Ovary (tissue), 10 donors: ENCODE data around the gene SH2D1A. TPM values are rescaled to one million over a fixed set of nuclear protein-coding genes. Genes with fewer than 3 reads are reported as not detected.
"Not testable (repeated sequence)": the region's sequence is repeated elsewhere in the genome, so short reads cannot be mapped to it uniquely, and the experiment has no call there.

Experiments used
- DNase-seq, 5 donors: peaks; one replicate each; pipeline ENCODE4 v3.0.0-alpha.2; 2019 to 2020
- H3K27ac ChIP-seq, 2 donors: fragments of 200-600 bp; one replicate each; pipeline versions ENCODE4 v1.5.1 to v1.8.0; 2019 to 2022
- H3K27me3 ChIP-seq: fragments of 200-600 bp; one replicate; pipeline ENCODE4 v1.8.0; 2022
- H3K36me3 ChIP-seq: fragments of 200-600 bp; sonication (generic); one replicate; pipeline ENCODE4 v1.5.1; 2019
- H3K4me1 ChIP-seq: one replicate; pipeline ENCODE4 v1.8.1; 2013; ENCODE audit warnings: mild to moderate bottlenecking, moderate library complexity; ENCODE audit not compliant: insufficient read depth
- H3K4me3 ChIP-seq: fragments of 200-600 bp; sonication (generic); one replicate; pipeline ENCODE4 v1.5.1; 2017
- H3K9me3 ChIP-seq, 2 donors: fragments of 200-600 bp in 1 of 2; sonication (generic) in 1 of 2; one replicate each; pipeline versions ENCODE4 v1.5.1 to v1.8.1; 2013 to 2019; ENCODE audit warnings: mild to moderate bottlenecking in 1 of 2, moderate library complexity in 1 of 2
- CTCF ChIP-seq, 3 donors: fragments of 450-650 bp in 2 of 3; fragments of 200-600 bp in 1 of 3; IDR thresholded peaks; one replicate each; pipeline versions ENCODE4 v1.5.1 to v1.8.0; 2016 to 2022; ENCODE audit warnings: antibody characterized with exemption in 3 of 3, mild to moderate bottlenecking in 1 of 3
- EP300 ChIP-seq: sonication (generic); formaldehyde crosslinking; IDR thresholded peaks from one replicate; pipeline ENCODE4 v1.6.1; 2017; ENCODE audit warnings: antibody characterized with exemption
- POLR2A ChIP-seq: fragments of 450-650 bp; IDR thresholded peaks from one replicate; pipeline ENCODE4 v1.6.1; 2017; ENCODE audit warnings: antibody characterized with exemption, mild to moderate bottlenecking, moderate library complexity
- WGBS, 3 donors: extraction: QIAGEN DNeasy Blood & Tissue Kit in 1 of 3; methylation state at CpG; one replicate each; pipeline versions ENCODE4 v1.1.5 to v1.1.7; 2013 to 2017; 5-methylcytosine and 5-hydroxymethylcytosine counted together
- intact Hi-C, 4 donors: fragments of 100-400 bp; cut with DNase I; formaldehyde crosslinking; loops; one replicate each; pipeline versions ENCODE4 v1.11.0 to v1.15.1; 2022 to 2023
- long read RNA-seq, 3 donors: library from polyadenylated mRNA in 2 of 3; unstranded in 2 of 3; transcript quantifications; one replicate each; pipeline ENCODE4 v2.0.0 and lab custom pipeline, GENCODE V29; 2021 to 2026
- polyA plus RNA-seq, 2 donors: library from polyadenylated mRNA; stranded (reverse); fragments of 200-250 nt in 1 of 2; fragments of 350-450 nt in 1 of 2; fragmentation: Illumina TruSeq in 1 of 2; extraction: RNeasy Lipid Tissue Mini Kit (QIAGEN cat#74804) in 1 of 2; gene quantifications; one replicate each; pipeline ENCODE4 v1.2.3, GENCODE V29; 2013 to 2014
- total RNA-seq, 7 donors: library from RNA; depleted of rRNA in 2 of 7; stranded (reverse); fragments of >200 nt in 2 of 7; fragmentation: NEBNext Ultra II Directional in 3 of 7; extraction: Animal tissue kit (Norgen Biotek cat#: 25700) in 3 of 7; gene quantifications; one replicate each; pipeline versions ENCODE4 v1.1.0 to v1.2.4, GENCODE V29; 2016 to 2023
- donor health status: DM: no; HTN: no; CAD: no; lungs with moderate emphysema.
- donor health status: DM: no; HTN: no; CAD: no.
- donor health status: Bipolar disorder and iron deficiency.
- donor health status: DM: yes; HTN: yes; CAD: no.
- donor health status: DM: no; HTN: no; CAD: no.
- donor health status: DM: yes; HTN: yes; CAD: no.

SH2D1A gene
- total RNA-seq, result under 1 TPM in 4 of 7 donors, not detected in 3; 0.12 to 0.87 (median 0.35) TPM
- under 1 TPM; 0.12 to 0.88 TPM for polyA plus RNA-seq
- long read RNA-seq, donor 1, result 0 reads
- long read RNA-seq, donor 2, result 0 reads
- long read RNA-seq, donor 3, partial matches to known transcripts, result 1 of 1 reads
- long read RNA-seq, donor 3, other reads (novel, unspliced or antisense), result 0 of 1 reads

- no peak for TF ChIP-seq EP300
- TF ChIP-seq CTCF (IDR thresholded peaks at IDR 0.05), result no peak
- no peak for TF ChIP-seq POLR2A
- H3K27me3 ChIP-seq, result no peaks in the 10 kb centered on the region
- no peak within 1 kb of the TSS for H3K27ac ChIP-seq
- no peaks in the 10 kb centered on the region for H3K36me3 ChIP-seq
- no peaks in the 10 kb centered on the region for H3K4me1 ChIP-seq
- H3K9me3 ChIP-seq, result no peaks in the 10 kb centered on the region
- 75 to 78% (median 77%) methylated on average over 19 of the region's 19 CpGs for WGBS, 3 donors
- no peak within 1 kb of the TSS for H3K4me3 ChIP-seq
- no peak for DNase-seq
- intact Hi-C loops, result no loop called here
Measured at GRCh38 chrX:124346117-124346876, at the start of gene SH2D1A. TSS of gene SH2D1A (plus strand) at chrX:124346563. CDS start at chrX:124346643, 80 bp downstream.

DNA sequence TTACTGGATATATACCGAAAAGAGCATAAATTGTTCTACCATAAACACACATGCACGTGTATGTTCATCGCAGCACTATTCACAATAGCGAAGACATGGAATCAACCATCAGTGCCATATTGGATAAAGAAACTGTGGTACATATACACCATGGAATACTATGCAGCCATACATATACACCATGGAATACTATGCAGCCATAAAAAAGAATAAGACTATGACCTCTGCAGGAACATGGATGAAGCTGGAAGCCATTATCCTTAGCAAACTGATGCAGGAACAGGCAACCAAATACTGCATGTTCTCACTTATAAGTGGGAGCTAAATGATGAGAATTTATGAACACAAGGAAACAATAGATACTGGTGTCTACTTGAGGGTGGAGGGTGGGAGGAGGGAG lies 47.0 kb upstream of the SH2D1A start:
- H3K27me3 ChIP-seq, H3K4me3 ChIP-seq, DNase-seq, H3K36me3 ChIP-seq, intact Hi-C loops, H3K9me3 ChIP-seq, H3K27ac ChIP-seq, H3K4me1 ChIP-seq: not testable (repeated sequence)
- 88 to 95% (median 90%) methylated on average over 4 of the region's 4 CpGs for WGBS, 3 donors

- DNase-seq, result no peak
- no peak overlapping the region for H3K4me3 ChIP-seq
- no peaks in the 10 kb centered on the region for H3K4me1 ChIP-seq
- no peaks in the 10 kb centered on the region for H3K9me3 ChIP-seq
- TF ChIP-seq EP300 (no peak), POLR2A (no peak), CTCF (IDR thresholded peaks at IDR 0.05) (no peak)
- H3K27ac ChIP-seq, result no peak overlapping the region
- no peaks in the 10 kb centered on the region for H3K27me3 ChIP-seq
- 60 to 71% (median 64%) methylated on average over 4 of the region's 4 CpGs for WGBS, 3 donors
- H3K36me3 ChIP-seq, result no peaks in the 10 kb centered on the region
- intact Hi-C loops, result no loop called here
Measured at GRCh38 chrX:124300405-124300804, 46.0 kb upstream of the SH2D1A start.

DNA sequence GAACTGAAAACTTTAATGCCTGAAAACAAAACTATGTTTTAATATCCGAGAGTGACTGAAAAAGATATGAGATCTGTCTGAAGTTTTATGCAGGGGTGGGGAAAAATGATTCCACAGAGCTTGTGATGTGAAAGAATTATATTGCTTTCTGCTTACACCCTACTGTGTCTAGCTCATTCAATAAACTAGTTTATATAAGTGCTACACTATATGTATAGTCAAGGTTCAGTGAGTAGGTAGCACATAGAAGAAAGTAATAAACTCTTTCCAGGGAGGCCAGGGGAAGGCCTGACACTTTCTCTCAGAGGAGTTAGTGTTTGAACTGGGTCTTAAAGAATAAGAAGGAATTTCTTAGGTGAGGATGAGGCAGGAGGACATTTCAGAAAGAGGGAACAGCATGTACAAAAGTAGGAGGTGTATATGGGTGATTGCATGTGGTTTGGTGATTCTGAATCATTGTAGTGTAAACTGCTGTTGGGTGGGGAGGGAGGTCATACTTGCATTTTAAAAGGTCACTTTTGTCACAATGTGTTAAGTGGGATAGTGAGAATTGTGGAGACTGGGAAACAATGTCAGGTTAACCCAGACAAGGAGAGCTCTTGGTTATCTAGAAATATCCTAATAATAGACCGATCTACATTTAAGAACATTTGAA lies 39.0 kb upstream of the SH2D1A start:
- H3K4me1 ChIP-seq, result no peaks in the 10 kb centered on the region
- H3K9me3 ChIP-seq, result no peaks in the 10 kb centered on the region
- WGBS, 3 donors, result 61 to 67% (median 62%) methylated on average over 2 of the region's 2 CpGs
- no peak overlapping the region for H3K4me3 ChIP-seq
- intact Hi-C loops, result no loop called here
- H3K36me3 ChIP-seq, result no peaks in the 10 kb centered on the region
- no peak overlapping the region for H3K27ac ChIP-seq
- H3K27me3 ChIP-seq, result no peaks in the 10 kb centered on the region
- no peak for TF ChIP-seq CTCF (IDR thresholded peaks at IDR 0.05)
- TF ChIP-seq POLR2A, result no peak
- TF ChIP-seq EP300, result no peak
- no peak for DNase-seq

- H3K9me3 ChIP-seq, result no peaks in the 10 kb centered on the region
- no peak for TF ChIP-seq CTCF (IDR thresholded peaks at IDR 0.05)
- TF ChIP-seq POLR2A, result no peak
- TF ChIP-seq EP300, result no peak
- H3K4me3 ChIP-seq, result no peak overlapping the region
- no peaks in the 10 kb centered on the region for H3K27me3 ChIP-seq
- 60 to 73% (median 69%) methylated on average over 1 of the region's 1 CpG for WGBS, 3 donors
- no peak for DNase-seq
- intact Hi-C loops, result no loop called here
- no peaks in the 10 kb centered on the region for H3K4me1 ChIP-seq
- no peaks in the 10 kb centered on the region for H3K36me3 ChIP-seq
- H3K27ac ChIP-seq, result no peak overlapping the region
Measured at GRCh38 chrX:124325732-124326131, 20.6 kb upstream of the SH2D1A start.
